Testis (tissue), 2 donors: ENCODE measurements around the gene ZYX.

Experiments used
- POLR2A ChIP-seq: fragments of 450-650 bp; IDR thresholded peaks from one replicate; pipeline ENCODE4 v1.6.1; 2017; ENCODE audit warnings: antibody characterized with exemption, mild to moderate bottlenecking, moderate library complexity
- TF ChIP-seq, protein P1 (sequence below), 3 experiments: fragments of 450-650 bp in 2 of 3; fragments of 200-600 bp in 1 of 3; sonication (generic) in 1 of 3; IDR thresholded peaks; one replicate each; pipeline ENCODE4 v1.5.1; 2016 to 2019; ENCODE audit warnings: antibody characterized with exemption in 3 of 3, mild to moderate bottlenecking in 2 of 3, moderate library complexity in 1 of 3

DNA sequence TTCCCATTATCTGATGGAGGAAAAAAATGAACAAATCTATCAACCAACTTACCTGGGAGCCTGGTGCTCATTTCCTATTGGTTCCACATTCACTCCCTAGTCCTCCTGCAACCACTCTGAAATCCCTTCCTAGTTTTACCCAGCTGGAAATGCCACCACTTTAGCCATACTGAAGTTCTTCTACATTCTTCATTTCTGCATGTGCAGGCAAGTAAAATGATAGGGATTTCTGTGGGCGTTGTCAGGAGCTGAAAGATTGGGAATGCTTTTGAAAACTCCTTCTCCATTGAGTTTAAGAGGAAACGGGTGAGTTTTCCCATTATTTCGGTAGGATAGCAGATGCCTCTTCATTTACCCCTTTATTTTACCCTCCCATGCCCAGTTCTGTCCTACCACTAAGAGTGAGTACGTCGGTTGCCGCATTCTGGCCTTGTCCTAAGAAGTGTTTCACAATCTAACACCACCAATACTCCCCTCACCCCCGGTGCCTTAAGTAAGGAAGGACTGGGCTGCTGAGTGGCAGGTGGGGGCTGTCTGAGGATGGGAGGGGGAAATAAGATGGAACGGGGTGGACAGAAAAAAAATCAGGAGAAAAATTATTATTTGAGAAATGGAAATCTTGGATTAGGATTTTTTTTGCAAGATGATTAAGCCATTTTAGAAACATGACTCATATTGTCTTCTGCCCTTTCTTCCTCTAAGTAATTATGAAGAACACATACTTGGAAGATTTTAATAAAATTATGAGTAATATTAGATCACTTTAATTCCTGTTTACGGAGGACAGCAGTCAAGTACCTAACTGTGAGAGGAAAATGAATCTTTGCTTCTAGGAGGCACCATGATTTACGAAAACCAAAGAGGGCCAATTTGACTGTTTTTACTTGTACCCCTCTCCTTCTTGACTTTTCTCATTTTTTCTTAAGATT is 48.9 kb downstream of the ZYX start:
- TF ChIP-seq, protein P1, sequence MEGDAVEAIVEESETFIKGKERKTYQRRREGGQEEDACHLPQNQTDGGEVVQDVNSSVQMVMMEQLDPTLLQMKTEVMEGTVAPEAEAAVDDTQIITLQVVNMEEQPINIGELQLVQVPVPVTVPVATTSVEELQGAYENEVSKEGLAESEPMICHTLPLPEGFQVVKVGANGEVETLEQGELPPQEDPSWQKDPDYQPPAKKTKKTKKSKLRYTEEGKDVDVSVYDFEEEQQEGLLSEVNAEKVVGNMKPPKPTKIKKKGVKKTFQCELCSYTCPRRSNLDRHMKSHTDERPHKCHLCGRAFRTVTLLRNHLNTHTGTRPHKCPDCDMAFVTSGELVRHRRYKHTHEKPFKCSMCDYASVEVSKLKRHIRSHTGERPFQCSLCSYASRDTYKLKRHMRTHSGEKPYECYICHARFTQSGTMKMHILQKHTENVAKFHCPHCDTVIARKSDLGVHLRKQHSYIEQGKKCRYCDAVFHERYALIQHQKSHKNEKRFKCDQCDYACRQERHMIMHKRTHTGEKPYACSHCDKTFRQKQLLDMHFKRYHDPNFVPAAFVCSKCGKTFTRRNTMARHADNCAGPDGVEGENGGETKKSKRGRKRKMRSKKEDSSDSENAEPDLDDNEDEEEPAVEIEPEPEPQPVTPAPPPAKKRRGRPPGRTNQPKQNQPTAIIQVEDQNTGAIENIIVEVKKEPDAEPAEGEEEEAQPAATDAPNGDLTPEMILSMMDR (IDR thresholded peaks at IDR 0.05), result no peak
- TF ChIP-seq POLR2A, result no peak
